Subcutaneous adipose tissue (tissue), 4 donors: ENCODE data around the gene SPINK14. TPM values are rescaled to one million over a fixed set of nuclear protein-coding genes. Genes with fewer than 3 reads are reported as not detected.

Experiments
- CTCF ChIP-seq: fragments of 450-650 bp; IDR thresholded peaks from one replicate; pipeline ENCODE4 v1.5.1; 2016; ENCODE audit warnings: low read depth, mild to moderate bottlenecking, control low read depth, antibody characterized with exemption, moderate library complexity
- small RNA-seq: library from RNA; depleted of rRNA; stranded (forward); fragments of <200 nt; gene quantifications from one replicate; pipeline ENCODE3, GENCODE V24; 2016
- total RNA-seq, 4 donors: library from RNA; depleted of rRNA; stranded (reverse); fragments of >200 nt; gene quantifications; one replicate each; pipeline ENCODE4 v1.1.0, GENCODE V29; 2016

The SPINK14 gene
- total RNA-seq, 4 donors from 2014 or later: not detected

GRCh38 chr5:148209151-148209770, 40.9 kb downstream of the SPINK14 start:
- no peak for TF ChIP-seq CTCF

- no peak for TF ChIP-seq CTCF
These were observed 46.4 kb downstream of the SPINK14 start for GRCh38 chr5:148214665-148215185.

- TF ChIP-seq CTCF: no peak
These were observed 53.2 kb downstream of the SPINK14 start for GRCh38 chr5:148221508-148221907.

GRCh38 chr5:148224117-148224742, 55.9 kb downstream of the SPINK14 start:
- TF ChIP-seq CTCF: no peak

Small RNA genes within 50 kb of the gene (small RNA-seq; reads per million reads assigned to genes)
- not detected for gene HMGN1P16

Other genes starting within 250 kb of the SPINK14 start
- gene SPINK5, start 104.6 kb upstream of the SPINK14 start, total RNA-seq: under 1 TPM in 2 of 4 donors, not detected in 2; 0.51 to 0.57 TPM
- gene SPINK6, start 34.5 kb downstream of the SPINK14 start, total RNA-seq: not detected
- gene MARCOL, start 70.0 kb downstream of the SPINK14 start, total RNA-seq: not detected
- 1 to 10 TPM in 1 of 4 donors, not detected in 3; 2.4 TPM for gene SPINK13, start 100.2 kb downstream of the SPINK14 start, total RNA-seq
- not detected for gene SPINK7, start 143.9 kb downstream of the SPINK14 start, total RNA-seq
- not detected for gene SPINK9, start 167.0 kb downstream of the SPINK14 start, total RNA-seq
- gene FBXO38, start 215.4 kb downstream of the SPINK14 start, total RNA-seq: 10 to 100 TPM; 56.3 to 94.7 (median 71.7) TPM